ENCODE data around the gene ALDH18A1. TPM values are rescaled to one million over a fixed set of nuclear protein-coding genes. Genes with fewer than 3 reads are reported as not detected.

ALDH18A1 gene
- total and polyA plus RNA-seq, 4 donors, result 10.0 to 35.0 (median 25.2) TPM

GRCh38 chr10:95573964-95574604 is 82.4 kb downstream of the ALDH18A1 start:
- 91% methylated on average over 6 of the region's 6 CpGs for WGBS
- Histone ChIP-seq H3K4me1 (ENCODE audit: control insufficient read depth in 4 of 4, insufficient read depth in 4 of 4, low read length in 3 of 4) (no peaks in the 10 kb centered on the region), H3K9ac (ENCODE audit: low read depth in 1 of 2, low read length in 2 of 2) (no peak overlapping the region), H3K4me3 (ENCODE audit: low read depth in 1 of 3, low read length in 3 of 3) (no peak overlapping the region), H3K9me3 (ENCODE audit: control insufficient read depth in 4 of 4, low read length in 3 of 4) (no peaks in the 10 kb centered on the region), H3K36me3 (ENCODE audit: control insufficient read depth in 4 of 4, insufficient read depth in 3 of 4, low read depth in 1 of 4, low read length in 3 of 4) (no peaks in the 10 kb centered on the region), H3K27me3 (ENCODE audit: control insufficient read depth in 4 of 4, insufficient read depth in 4 of 4, low read length in 3 of 4) (no peaks in the 10 kb centered on the region), H3K27ac (ENCODE audit: low read depth in 1 of 2, low read length in 2 of 2) (no peak overlapping the region)
- no peak for TF ChIP-seq SP1 (IDR thresholded peaks at IDR 0.05)
- no peak for TF ChIP-seq EGR1 (IDR thresholded peaks at IDR 0.05; ENCODE audit: low read depth in 2 of 2)
- TF ChIP-seq YY1 (IDR thresholded peaks at IDR 0.05), result no peak
- TF ChIP-seq CTCF (IDR thresholded peaks at IDR 0.05; ENCODE audit: low read depth, low read length, missing input control), result no peak
- TF ChIP-seq MAX (IDR thresholded peaks at IDR 0.05), result no peak
- no peak for DNase-seq (ENCODE audit: low spot score)

GRCh38 chr10:95573527-95573926 is 83.0 kb downstream of the ALDH18A1 start:
- H3K27ac ChIP-seq (ENCODE audit: low read depth in 1 of 2, low read length in 2 of 2), result no peak overlapping the region
- H3K4me3 ChIP-seq (ENCODE audit: low read depth in 1 of 3, low read length in 3 of 3), result no peak overlapping the region
- TF ChIP-seq ZBTB33 (IDR thresholded peaks at IDR 0.05), result no peak
- no peak for TF ChIP-seq FOXA1 (IDR thresholded peaks at IDR 0.05)
- no peak for TF ChIP-seq RXRA (IDR thresholded peaks at IDR 0.05)
- TF ChIP-seq HNF4G (IDR thresholded peaks at IDR 0.05), result no peak
- no peak for TF ChIP-seq REST (IDR thresholded peaks at IDR 0.05)
- no peak for TF ChIP-seq YY1 (IDR thresholded peaks at IDR 0.05)
- TF ChIP-seq JUND (IDR thresholded peaks at IDR 0.05), result no peak
- no peak for TF ChIP-seq EGR1 (IDR thresholded peaks at IDR 0.05; ENCODE audit: low read depth in 2 of 2)
- no peak for TF ChIP-seq NR2F2 (IDR thresholded peaks at IDR 0.05)
- no peak for TF ChIP-seq FOXA2 (IDR thresholded peaks at IDR 0.05)
- TF ChIP-seq TAF1 (conservative IDR thresholded peaks at IDR 0.05), result no peak
- TF ChIP-seq ATF3 (IDR thresholded peaks at IDR 0.05), result no peak
- no peak overlapping the region for H3K9ac ChIP-seq (ENCODE audit: low read depth in 1 of 2, low read length in 2 of 2)
- 88% methylated on average over 3 of the region's 3 CpGs for WGBS
- H3K4me1 ChIP-seq (ENCODE audit: control insufficient read depth in 4 of 4, insufficient read depth in 4 of 4, low read length in 3 of 4), result no peaks in the 10 kb centered on the region
- H3K27me3 ChIP-seq (ENCODE audit: control insufficient read depth in 4 of 4, insufficient read depth in 4 of 4, low read length in 3 of 4), result no peaks in the 10 kb centered on the region
- H3K36me3 ChIP-seq (ENCODE audit: control insufficient read depth in 4 of 4, insufficient read depth in 3 of 4, low read depth in 1 of 4, low read length in 3 of 4), result no peaks in the 10 kb centered on the region
- H3K9me3 ChIP-seq (ENCODE audit: control insufficient read depth in 4 of 4, low read length in 3 of 4), result no peaks in the 10 kb centered on the region
- DNase-seq (ENCODE audit: low spot score), result no peak

Data from liver (tissue), 9 donors.